Astrocyte (in vitro differentiated cells and primary cell): ENCODE results near the gene FANK1. TPM values are rescaled to one million over a fixed set of nuclear protein-coding genes. Genes with fewer than 3 reads are reported as not detected.

Source experiments
- DNase-seq: peaks from one replicate; pipeline ENCODE4 v3.0.0-alpha.2; 2010; ENCODE audit warnings: low read depth
- FAIRE-seq: peaks from 2 replicates; lab custom pipeline; 2011; peaks lifted over from hg19 to GRCh38; lab: Jason Lieb, UNC
- H2AFZ ChIP-seq: 2 replicates; pipeline ENCODE4 v1.6.0; 2012; ENCODE audit warnings: low read depth, low read length, inconsistent platforms
- H3K27ac ChIP-seq: 2 replicates; pipeline ENCODE4 v1.5.1; 2011; ENCODE audit warnings: low read depth, low read length, inconsistent platforms
- H3K27me3 ChIP-seq: 2 replicates; pipeline ENCODE4 v1.6.0; 2011; ENCODE audit warnings: low read length, inconsistent platforms; ENCODE audit not compliant: insufficient read depth
- H3K36me3 ChIP-seq: 2 replicates; pipeline ENCODE4 v1.5.1; 2011; ENCODE audit warnings: low read length, inconsistent platforms; ENCODE audit not compliant: insufficient read depth
- H3K4me1 ChIP-seq: 2 replicates; pipeline ENCODE4 v1.5.1; 2011; ENCODE audit warnings: low read length, inconsistent platforms; ENCODE audit not compliant: insufficient read depth
- H3K4me2 ChIP-seq: 2 replicates; pipeline ENCODE4 v1.6.0; 2012; ENCODE audit warnings: low read length, inconsistent platforms
- H3K4me3 ChIP-seq: 2 replicates; pipeline ENCODE4 v1.5.1; 2011; ENCODE audit warnings: low read depth, mild to moderate bottlenecking, low read length, inconsistent platforms; ENCODE audit not compliant: insufficient read depth
- H3K79me2 ChIP-seq: 2 replicates; pipeline ENCODE4 v1.6.0; 2012; ENCODE audit warnings: mild to moderate bottlenecking, low read length, inconsistent platforms; ENCODE audit not compliant: insufficient read depth
- H3K9ac ChIP-seq: 2 replicates; pipeline ENCODE4 v1.6.0; 2012; ENCODE audit warnings: mild to moderate bottlenecking, low read length, inconsistent platforms
- H3K9me3 ChIP-seq: 2 replicates; pipeline ENCODE4 v1.5.1; 2012; ENCODE audit warnings: low read depth, mild to moderate bottlenecking, low read length, inconsistent platforms; ENCODE audit not compliant: insufficient read depth
- H4K20me1 ChIP-seq: 2 replicates; pipeline ENCODE4 v1.6.0; 2012; ENCODE audit warnings: low read length, inconsistent platforms; ENCODE audit not compliant: insufficient read depth
- H3K27ac Mint-ChIP-seq: one replicate; pipeline ENCODE4 v1.8.0; 2021; ENCODE audit warnings: mild to moderate bottlenecking, mixed read lengths; ENCODE audit not compliant: unreplicated experiment
- H3K27me3 Mint-ChIP-seq: one replicate; pipeline ENCODE4 v1.8.0; 2021; ENCODE audit warnings: low read depth, mixed read lengths; ENCODE audit not compliant: unreplicated experiment
- H3K36me3 Mint-ChIP-seq: one replicate; pipeline ENCODE4 v1.8.0; 2021; ENCODE audit warnings: low read depth, mixed read lengths; ENCODE audit not compliant: unreplicated experiment
- H3K4me1 Mint-ChIP-seq: one replicate; pipeline ENCODE4 v1.8.0; 2021; ENCODE audit warnings: low read depth, mixed read lengths; ENCODE audit not compliant: unreplicated experiment
- H3K4me3 Mint-ChIP-seq: one replicate; pipeline ENCODE4 v1.8.0; 2021; ENCODE audit warnings: mild to moderate bottlenecking, moderate library complexity, mixed read lengths; ENCODE audit not compliant: unreplicated experiment
- H3K9me3 Mint-ChIP-seq: one replicate; pipeline ENCODE4 v1.8.0; 2021; ENCODE audit warnings: mild to moderate bottlenecking, mixed read lengths; ENCODE audit not compliant: unreplicated experiment
- CTCF ChIP-seq: IDR thresholded peaks from 2 replicates; pipeline ENCODE4 v1.5.1; 2011; ENCODE audit warnings: low read depth, mild to moderate bottlenecking, inconsistent platforms, low read length, moderate library complexity; ENCODE audit not compliant: insufficient read depth
- EZH2 ChIP-seq: IDR thresholded peaks from 2 replicates; pipeline ENCODE4 v1.6.1; 2012; ENCODE audit warnings: mild to moderate bottlenecking, low read length, inconsistent platforms; ENCODE audit not compliant: insufficient read depth
- total RNA-seq: library from RNA; stranded (reverse); gene quantifications from 2 replicates; pipeline ENCODE4 v1.2.1, GENCODE V29; 2021

The FANK1 gene
- total RNA-seq, 1 donor from 2014 or later, result 9.7 TPM

- Histone ChIP-seq H3K4me2 (no peak within 1 kb of the TSS), H3K27me3 (no peaks in the 10 kb centered on the region), H3K4me1 (peaks cover 13% of the 10 kb centered on the region), H4K20me1 (no peaks in the 10 kb centered on the region), H2AFZ (no peak within 1 kb of the TSS), H3K4me3 (no peak within 1 kb of the TSS), H3K9ac (no peak within 1 kb of the TSS), H3K27ac (no peak within 1 kb of the TSS), H3K79me2 (peaks cover 9% of the 10 kb centered on the region), H3K36me3 (no peaks in the 10 kb centered on the region), H3K9me3 (no peaks in the 10 kb centered on the region)
- DNase-seq, result no peak
- H3K4me1 Mint-ChIP-seq, result peaks cover 23% of the 10 kb centered on the region
- TF ChIP-seq EZH2 (no peak), CTCF (no peak)
- FAIRE-seq, result no peak
- peaks cover 5% of the 10 kb centered on the region for H3K9me3 Mint-ChIP-seq
- H3K36me3 Mint-ChIP-seq, result peaks cover 9% of the 10 kb centered on the region
- peak within 1 kb of the TSS; percentile 47 for H3K4me3 Mint-ChIP-seq
- no peaks in the 10 kb centered on the region for H3K27me3 Mint-ChIP-seq
- H3K27ac Mint-ChIP-seq, result peak within 1 kb of the TSS; percentile 70
These were observed 15.2 kb upstream of the FANK1 start, which contains the start of gene DHX32 for GRCh38 chr10:125881192-125881591. Gene DHX32, minus strand, starts transcription at chr10:125881292. Its CDS starts 468 bp downstream, at chr10:125880824.

GRCh38 chr10:125882596-125882995 lies 13.8 kb upstream of the FANK1 start:
- H3K27ac ChIP-seq, result no peak overlapping the region
- peak; percentile 32 for DNase-seq
- H3K4me3 Mint-ChIP-seq, result no peak overlapping the region
- no peak overlapping the region for H3K4me2 ChIP-seq
- H2AFZ ChIP-seq, result no peak overlapping the region
- no peak overlapping the region for H3K9ac ChIP-seq
- H4K20me1 ChIP-seq, result peaks cover 4% of the 10 kb centered on the region
- no peaks in the 10 kb centered on the region for H3K27me3 Mint-ChIP-seq
- no peaks in the 10 kb centered on the region for H3K36me3 ChIP-seq
- no peak overlapping the region for H3K4me3 ChIP-seq
- no peaks in the 10 kb centered on the region for H3K9me3 Mint-ChIP-seq
- no peaks in the 10 kb centered on the region for H3K9me3 ChIP-seq
- peaks cover 23% of the 10 kb centered on the region for H3K4me1 Mint-ChIP-seq
- peaks cover 11% of the 10 kb centered on the region for H3K79me2 ChIP-seq
- no peak overlapping the region for H3K27ac Mint-ChIP-seq
- peaks cover 13% of the 10 kb centered on the region for H3K4me1 ChIP-seq
- H3K27me3 ChIP-seq, result no peaks in the 10 kb centered on the region
- TF ChIP-seq EZH2, result no peak
- TF ChIP-seq CTCF, result no peak
- FAIRE-seq, result no peak
- peaks cover 2% of the 10 kb centered on the region for H3K36me3 Mint-ChIP-seq

GRCh38 chr10:125883211-125883610 lies 13.2 kb upstream of the FANK1 start:
- DNase-seq (no peak), FAIRE-seq (no peak)
- no peaks in the 10 kb centered on the region for H3K27me3 ChIP-seq
- no peaks in the 10 kb centered on the region for H3K36me3 ChIP-seq
- H3K9ac ChIP-seq, result no peak overlapping the region
- H3K9me3 ChIP-seq, result no peaks in the 10 kb centered on the region
- H3K27ac ChIP-seq, result no peak overlapping the region
- H3K4me3 Mint-ChIP-seq, result no peak overlapping the region
- H3K27ac Mint-ChIP-seq, result no peak overlapping the region
- H3K79me2 ChIP-seq, result peaks cover 11% of the 10 kb centered on the region
- H2AFZ ChIP-seq, result no peak overlapping the region
- no peak for TF ChIP-seq EZH2
- no peak for TF ChIP-seq CTCF
- H3K9me3 Mint-ChIP-seq, result no peaks in the 10 kb centered on the region
- H4K20me1 ChIP-seq, result peaks cover 4% of the 10 kb centered on the region
- peaks cover 2% of the 10 kb centered on the region for H3K36me3 Mint-ChIP-seq
- peaks cover 13% of the 10 kb centered on the region for H3K4me1 ChIP-seq
- no peak overlapping the region for H3K4me3 ChIP-seq
- H3K27me3 Mint-ChIP-seq, result no peaks in the 10 kb centered on the region
- no peak overlapping the region for H3K4me2 ChIP-seq
- H3K4me1 Mint-ChIP-seq, result peaks cover 23% of the 10 kb centered on the region
